ENCODE results near the gene SH3TC1.

Gene SH3TC1

GRCh38 chr4:8230033-8230432 is 30.9 kb downstream of the SH3TC1 start:
- DNase-seq (ENCODE audit: low read depth), result no peak

- no peak for DNase-seq (ENCODE audit: low read depth)
Measured at GRCh38 chr4:8230891-8231290, 31.8 kb downstream of the SH3TC1 start.

- DNase-seq (ENCODE audit: low read depth), result no peak
Measured at GRCh38 chr4:8231551-8232049, 32.5 kb downstream of the SH3TC1 start.

GRCh38 chr4:8232748-8233147 is 33.7 kb downstream of the SH3TC1 start:
- no peak for DNase-seq (ENCODE audit: low read depth)

- no peak for DNase-seq (ENCODE audit: low read depth)
Measured at GRCh38 chr4:8233672-8234484, 34.8 kb downstream of the SH3TC1 start.

- DNase-seq (ENCODE audit: low read depth), result no peak
Measured at GRCh38 chr4:8234715-8235114, 35.6 kb downstream of the SH3TC1 start.

GRCh38 chr4:8235224-8235623 is 36.1 kb downstream of the SH3TC1 start:
- DNase-seq (ENCODE audit: low read depth), result no peak

- no peak for DNase-seq (ENCODE audit: low read depth)
Measured at GRCh38 chr4:8235686-8236085, 36.6 kb downstream of the SH3TC1 start.

GRCh38 chr4:8236106-8236919 is 37.2 kb downstream of the SH3TC1 start:
- DNase-seq (ENCODE audit: low read depth), result no peak

- DNase-seq (ENCODE audit: low read depth), result no peak
Measured at GRCh38 chr4:8236920-8237195, 37.8 kb downstream of the SH3TC1 start.

GRCh38 chr4:8237256-8237989 is 38.3 kb downstream of the SH3TC1 start:
- DNase-seq (ENCODE audit: low read depth), result no peak

- DNase-seq (ENCODE audit: low read depth), result no peak
Measured at GRCh38 chr4:8238036-8238511, 39.0 kb downstream of the SH3TC1 start.

GRCh38 chr4:8238515-8239053 is 39.5 kb downstream of the SH3TC1 start:
- DNase-seq (ENCODE audit: low read depth), result no peak

GRCh38 chr4:8239226-8239625 is 40.1 kb downstream of the SH3TC1 start:
- no peak for DNase-seq (ENCODE audit: low read depth)

- DNase-seq (ENCODE audit: low read depth), result no peak
Measured at GRCh38 chr4:8239661-8240060, 40.6 kb downstream of the SH3TC1 start.

GRCh38 chr4:8240211-8241041 is 41.3 kb downstream of the SH3TC1 start:
- no peak for DNase-seq (ENCODE audit: low read depth)

GRCh38 chr4:8241211-8241779 is 42.2 kb downstream of the SH3TC1 start:
- no peak for DNase-seq (ENCODE audit: low read depth)

GRCh38 chr4:8241895-8242696 is 43.0 kb downstream of the SH3TC1 start:
- peak; percentile 5 for DNase-seq (ENCODE audit: low read depth)

- no peak for DNase-seq (ENCODE audit: low read depth)
Measured at GRCh38 chr4:8242782-8243560, 43.9 kb downstream of the SH3TC1 start.

Measured in HS-27A (cell line).